GM20000 (cell line): ENCODE results near the gene TMEM51.

Experiments
- DNase-seq: peaks from one replicate; pipeline ENCODE4 v3.0.0; 2012; ENCODE audit warnings: low spot score
- TF ChIP-seq, protein P1 (sequence below): IDR thresholded peaks from 2 replicates; pipeline ENCODE4 v1.5.1; 2012; ENCODE audit warnings: mild to moderate bottlenecking, control low read depth; ENCODE audit errors: extremely low read depth, missing control alignments

TMEM51 gene

DNA sequence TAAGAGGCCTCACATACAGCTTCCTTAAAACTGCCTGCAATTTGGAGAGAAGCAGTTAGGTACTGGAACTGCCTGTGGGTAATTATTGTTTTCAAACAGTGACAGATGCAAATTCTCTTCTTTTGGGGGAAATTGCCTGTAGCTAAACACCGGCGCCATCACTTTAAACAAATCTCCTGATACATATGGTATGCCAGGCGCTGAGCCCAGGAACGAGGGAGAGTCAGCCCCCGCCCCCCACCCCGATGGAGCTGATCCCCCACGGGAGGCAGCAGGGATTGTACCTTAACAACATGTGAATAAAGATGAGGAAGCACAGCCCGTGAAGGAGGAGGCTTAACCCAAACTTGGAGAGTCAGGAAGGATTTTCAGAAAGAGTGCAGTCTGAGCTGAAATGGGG lies 7.1 kb downstream of the TMEM51 start:
- DNase-seq = no peak
- TF ChIP-seq, protein P1, sequence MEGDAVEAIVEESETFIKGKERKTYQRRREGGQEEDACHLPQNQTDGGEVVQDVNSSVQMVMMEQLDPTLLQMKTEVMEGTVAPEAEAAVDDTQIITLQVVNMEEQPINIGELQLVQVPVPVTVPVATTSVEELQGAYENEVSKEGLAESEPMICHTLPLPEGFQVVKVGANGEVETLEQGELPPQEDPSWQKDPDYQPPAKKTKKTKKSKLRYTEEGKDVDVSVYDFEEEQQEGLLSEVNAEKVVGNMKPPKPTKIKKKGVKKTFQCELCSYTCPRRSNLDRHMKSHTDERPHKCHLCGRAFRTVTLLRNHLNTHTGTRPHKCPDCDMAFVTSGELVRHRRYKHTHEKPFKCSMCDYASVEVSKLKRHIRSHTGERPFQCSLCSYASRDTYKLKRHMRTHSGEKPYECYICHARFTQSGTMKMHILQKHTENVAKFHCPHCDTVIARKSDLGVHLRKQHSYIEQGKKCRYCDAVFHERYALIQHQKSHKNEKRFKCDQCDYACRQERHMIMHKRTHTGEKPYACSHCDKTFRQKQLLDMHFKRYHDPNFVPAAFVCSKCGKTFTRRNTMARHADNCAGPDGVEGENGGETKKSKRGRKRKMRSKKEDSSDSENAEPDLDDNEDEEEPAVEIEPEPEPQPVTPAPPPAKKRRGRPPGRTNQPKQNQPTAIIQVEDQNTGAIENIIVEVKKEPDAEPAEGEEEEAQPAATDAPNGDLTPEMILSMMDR = no peak

- DNase-seq = no peak
These were observed 13.8 kb downstream of the TMEM51 start for GRCh38 chr1:15167386-15167785.

DNA sequence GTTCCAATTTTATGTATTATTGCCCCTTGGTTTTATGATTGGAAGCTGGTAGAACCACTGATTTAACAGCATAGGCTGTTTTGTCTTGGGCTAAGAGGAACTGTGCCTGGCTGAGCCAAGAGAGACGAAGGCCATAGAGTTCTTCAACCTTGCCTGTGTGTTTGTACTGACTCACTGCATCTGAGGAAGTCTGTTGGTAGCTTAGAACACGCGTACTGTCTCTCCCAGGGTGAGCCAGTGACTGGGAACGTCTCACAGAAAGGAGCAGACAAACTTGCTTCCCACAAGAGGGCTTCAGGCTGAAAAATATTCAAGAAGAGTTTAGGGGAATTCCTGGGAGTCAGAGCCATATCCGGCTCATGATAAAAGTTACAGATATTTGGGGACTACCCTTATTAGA lies 14.9 kb downstream of the TMEM51 start:
- TF ChIP-seq, protein P1 = no peak
- no peak for DNase-seq

More at GRCh38 chr1:15167386-15167785, 13.8 kb downstream of the TMEM51 start:
- TF ChIP-seq, protein P1 = no peak

DNA sequence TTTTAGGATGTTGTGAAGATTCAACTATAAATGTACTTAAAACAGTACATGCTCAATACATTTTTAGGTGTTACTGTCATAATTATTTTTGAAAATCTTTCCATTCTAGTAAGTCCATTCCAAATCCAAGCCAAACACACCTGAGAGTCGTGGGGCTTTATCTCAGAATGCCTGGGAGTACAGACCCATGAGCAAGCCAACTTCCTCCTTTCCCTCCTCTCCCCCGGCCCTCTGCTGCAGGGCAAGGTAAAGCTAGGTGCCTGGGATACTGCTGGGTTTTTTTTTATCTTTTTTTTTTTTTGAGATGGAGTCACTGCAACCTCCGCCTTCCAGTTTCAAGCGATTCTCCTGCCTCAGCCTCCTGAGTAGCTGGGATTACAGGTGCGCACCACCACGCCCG lies 16.5 kb downstream of the TMEM51 start:
- TF ChIP-seq, protein P1 = no peak
- DNase-seq = no peak

- TF ChIP-seq, protein P1 = no peak
These were observed 17.8 kb downstream of the TMEM51 start for GRCh38 chr1:15171271-15171908.

GRCh38 chr1:15172405-15173259 lies 19.1 kb downstream of the TMEM51 start:
- DNase-seq = no peak
- TF ChIP-seq, protein P1 = no peak

More at GRCh38 chr1:15171271-15171908, 17.8 kb downstream of the TMEM51 start:
- no peak for DNase-seq
